GM04503 (cell line): Measurements from ENCODE around the gene SMCO4.
"Not testable (repeated sequence)": the region's sequence is repeated elsewhere in the genome, so short reads cannot be mapped to it uniquely, and the experiment has no call there.

ENCODE experiments used
- DNase-seq: peaks from one replicate; pipeline ENCODE4 v3.0.0-alpha.2; 2012; ENCODE audit warnings: low read depth

The SMCO4 gene

DNA sequence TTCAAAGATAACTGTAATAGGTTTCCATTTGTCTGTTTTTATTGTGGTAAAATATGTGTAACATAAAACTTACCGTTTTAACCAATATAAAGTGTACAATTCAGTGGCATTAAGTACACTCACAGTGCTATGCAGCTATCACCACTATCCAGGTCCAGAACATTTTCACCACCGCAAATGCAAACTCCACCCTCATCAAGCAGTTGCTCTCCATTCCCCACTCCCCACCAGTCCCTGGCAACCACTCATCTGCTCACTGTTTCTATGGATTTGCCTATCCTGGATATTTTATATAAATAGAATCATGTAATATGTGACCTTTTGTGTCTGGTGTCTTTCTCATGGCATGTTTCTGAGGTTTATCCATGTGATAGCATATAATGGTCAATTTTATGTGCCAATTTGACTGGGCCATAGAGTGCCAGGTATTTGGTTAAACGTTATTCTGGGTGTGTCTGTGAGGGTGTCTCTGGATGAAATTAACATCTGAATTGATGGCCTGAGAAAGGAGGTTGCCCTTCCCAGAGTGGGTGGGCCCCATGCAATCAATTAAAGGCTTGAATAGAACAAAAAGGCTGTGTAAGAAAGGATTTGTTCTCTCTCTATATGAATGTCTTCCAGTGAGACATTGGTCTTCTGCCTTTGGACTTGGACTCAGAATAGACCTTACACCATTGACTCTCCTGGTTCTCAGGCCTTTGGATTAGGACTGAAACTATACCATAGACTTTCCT lies 17.2 kb upstream of the SMCO4 start:
- no peak for DNase-seq

DNA sequence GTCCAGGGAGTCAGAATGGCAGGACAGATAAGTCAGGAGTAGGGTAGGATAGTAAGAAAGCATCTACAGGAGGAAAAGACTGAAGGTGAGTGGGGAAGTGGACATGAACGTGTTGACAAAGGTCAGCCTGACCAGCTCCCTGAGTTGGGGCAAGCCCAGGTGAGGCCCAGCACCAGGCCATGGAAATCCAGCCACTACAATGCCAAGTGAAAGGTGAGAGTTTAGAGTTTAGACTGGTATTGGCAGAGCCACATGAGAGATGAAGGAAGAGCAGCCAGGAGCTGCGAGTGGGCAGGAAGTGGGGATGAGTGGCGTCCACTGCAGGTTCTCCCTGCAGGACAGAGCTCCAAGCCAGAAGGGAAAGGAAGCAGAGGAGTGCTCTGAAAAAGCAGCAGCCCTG lies 16.5 kb upstream of the SMCO4 start:
- no peak for DNase-seq

DNA sequence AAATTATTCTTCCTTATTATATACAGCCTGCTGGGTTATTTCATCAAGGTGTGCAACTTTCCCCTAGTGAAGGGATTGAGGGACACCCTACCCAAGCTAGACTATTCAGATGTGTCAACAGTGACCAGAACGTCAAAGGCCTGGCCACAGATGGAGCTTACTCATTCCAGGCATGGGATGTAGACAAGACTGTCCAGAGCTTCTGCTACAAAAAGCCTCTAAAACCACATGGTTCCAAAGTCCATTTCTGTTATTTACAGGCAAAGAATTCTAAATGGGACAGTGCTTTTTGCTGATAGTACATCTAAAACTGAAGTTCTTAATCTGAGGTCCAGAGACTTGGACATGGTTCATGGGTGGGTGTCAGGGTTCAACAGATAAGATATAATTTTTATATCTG lies 9.7 kb upstream of the SMCO4 start:
- no peak for DNase-seq

DNA sequence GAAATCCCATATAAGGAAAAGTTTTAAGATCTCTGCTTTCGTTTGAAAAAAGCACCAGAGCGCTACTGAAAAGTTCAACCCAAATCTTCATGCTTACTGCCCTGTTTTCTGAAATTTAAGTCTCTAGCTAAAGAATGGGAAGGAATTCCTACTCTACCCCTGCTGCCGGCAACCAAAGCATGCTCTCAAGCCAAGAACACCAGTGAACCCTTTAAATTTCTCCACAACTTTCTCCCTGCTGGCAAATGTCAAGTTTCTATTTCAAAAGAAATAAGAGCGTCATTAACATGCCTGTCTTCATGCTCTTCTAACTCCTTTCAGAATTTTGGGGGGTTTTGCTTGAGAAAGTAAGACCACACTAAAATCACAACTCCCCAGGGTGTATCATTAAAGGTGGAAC lies 6.8 kb upstream of the SMCO4 start:
- DNase-seq = no peak

DNA sequence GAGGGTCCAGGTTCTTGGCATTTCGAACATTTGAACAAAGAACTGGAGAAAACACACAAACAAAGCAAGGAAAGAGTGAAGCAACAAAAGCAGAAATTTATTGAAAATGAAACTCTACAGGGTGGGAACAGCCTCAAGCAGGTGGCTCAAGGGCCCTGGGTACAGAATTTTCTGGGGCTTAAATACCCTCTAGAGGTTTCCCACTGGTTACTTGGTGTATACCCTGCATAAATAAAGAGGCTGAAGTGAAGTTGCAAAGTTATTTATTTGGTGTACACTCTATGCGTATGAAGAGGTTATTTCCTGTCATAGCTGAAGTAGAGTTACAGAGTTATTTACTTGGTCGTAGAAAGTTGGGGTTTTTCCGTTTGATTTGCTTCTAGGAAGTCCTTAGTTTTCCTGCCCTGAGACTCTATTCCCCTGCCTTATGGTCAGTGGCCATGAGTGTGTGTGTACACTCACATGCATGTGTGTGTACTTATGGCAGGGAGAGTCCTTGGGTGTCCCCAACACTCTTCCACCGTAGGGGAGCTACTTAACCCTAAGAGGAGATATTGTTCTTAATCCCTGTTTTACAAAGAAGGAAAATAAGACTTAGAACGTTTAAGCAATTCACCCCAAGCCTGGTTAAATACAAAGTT lies 5.6 kb upstream of the SMCO4 start:
- no peak for DNase-seq

DNA sequence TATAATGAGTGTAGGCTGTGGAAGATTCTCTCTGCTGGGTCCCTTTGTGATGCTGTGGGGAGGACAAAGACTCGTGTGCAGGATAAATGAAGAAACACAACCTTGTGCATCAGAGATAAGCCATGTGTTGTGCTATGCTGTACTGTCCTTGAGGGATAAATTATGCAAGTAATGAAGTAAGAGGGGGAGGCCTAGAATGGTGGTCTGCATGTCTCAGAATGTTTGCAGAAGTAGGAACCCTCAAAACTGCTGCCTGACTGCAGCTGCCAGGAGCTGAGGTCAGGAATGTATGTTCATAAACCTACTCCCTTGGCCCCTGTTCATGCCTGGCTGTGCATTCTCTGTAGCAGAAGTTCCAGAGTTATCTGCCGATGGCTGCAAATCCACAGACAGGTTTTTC lies 4.6 kb upstream of the SMCO4 start:
- no peak for DNase-seq

DNA sequence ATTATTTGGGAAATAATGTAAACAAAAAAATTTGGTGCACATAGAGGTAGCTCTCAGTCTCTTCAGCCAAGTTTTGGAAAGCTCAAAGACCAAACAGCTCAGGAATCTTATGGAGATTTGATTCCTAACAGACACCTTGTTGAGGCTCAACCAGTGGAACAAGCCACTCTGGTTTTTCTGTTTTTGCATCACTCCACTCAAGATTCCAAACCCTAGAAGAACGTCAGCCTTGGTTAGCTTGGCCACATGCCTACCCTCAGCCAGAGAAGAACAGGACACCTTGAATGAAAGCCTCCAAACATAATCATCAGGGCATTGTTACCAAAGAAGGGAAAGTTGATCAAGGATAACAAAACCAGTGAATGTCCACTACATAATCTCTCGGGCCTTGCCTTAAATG lies 3.8 kb upstream of the SMCO4 start:
- no peak for DNase-seq

- DNase-seq = no peak
Measured at GRCh38 chr11:93545566-93545965, 2.4 kb upstream of the SMCO4 start.

GRCh38 chr11:93542811-93543229 lies 371 bp downstream of the SMCO4 start:
- DNase-seq = no peak

- DNase-seq = no peak
Measured at GRCh38 chr11:93541884-93542810, 1.0 kb downstream of the SMCO4 start.

DNA sequence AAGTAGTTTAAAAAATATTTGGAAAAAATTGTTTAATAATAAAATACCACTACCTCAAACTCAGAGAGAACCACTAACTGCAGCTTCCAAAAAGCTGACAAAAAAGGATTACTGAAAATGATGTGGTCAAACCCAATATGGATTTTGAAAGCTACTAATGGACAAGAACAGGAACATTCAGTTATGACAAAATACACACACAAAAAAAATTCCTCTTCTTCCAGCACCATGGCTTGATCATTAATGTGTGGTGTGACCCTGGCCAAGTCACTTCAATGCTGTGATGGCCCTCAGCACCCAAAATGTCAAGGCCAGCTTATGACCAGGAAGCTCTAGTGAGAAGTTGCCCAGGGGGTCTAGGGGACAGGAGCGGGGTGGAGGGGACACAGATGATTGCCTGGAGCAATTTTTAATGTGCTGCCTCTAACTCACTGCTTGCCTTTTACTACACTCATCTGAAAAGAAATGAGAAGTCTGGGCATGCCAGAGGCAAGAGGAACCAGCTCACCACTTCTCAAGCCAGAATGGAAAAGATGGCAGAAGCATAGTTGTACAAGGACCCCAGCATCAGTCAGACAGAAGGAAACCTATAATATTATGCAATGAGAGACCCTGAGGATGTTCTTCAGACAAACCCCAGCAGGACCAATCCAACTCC lies 2.2 kb downstream of the SMCO4 start:
- no peak for DNase-seq

DNA sequence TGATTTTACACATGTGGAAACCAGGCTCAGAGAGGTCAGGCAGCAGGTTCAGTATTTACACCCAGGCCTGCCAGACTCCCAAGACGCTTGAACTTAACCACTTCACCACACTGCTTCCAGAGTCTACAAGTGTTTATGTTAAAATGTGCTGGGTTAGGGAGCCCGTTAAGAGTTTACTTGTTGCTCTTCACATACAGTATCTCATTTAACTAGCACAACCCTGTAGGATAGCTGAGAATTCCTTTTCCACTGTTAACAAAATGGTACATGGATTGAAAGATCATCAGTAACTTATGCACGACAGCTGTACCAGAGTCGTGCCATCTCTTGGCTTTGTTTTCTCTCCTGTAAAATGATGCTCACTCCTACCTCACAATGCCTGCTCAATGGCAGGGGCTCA lies 2.9 kb downstream of the SMCO4 start:
- no peak for DNase-seq

GRCh38 chr11:93537767-93538261 lies 5.4 kb downstream of the SMCO4 start:
- DNase-seq = no peak

DNA sequence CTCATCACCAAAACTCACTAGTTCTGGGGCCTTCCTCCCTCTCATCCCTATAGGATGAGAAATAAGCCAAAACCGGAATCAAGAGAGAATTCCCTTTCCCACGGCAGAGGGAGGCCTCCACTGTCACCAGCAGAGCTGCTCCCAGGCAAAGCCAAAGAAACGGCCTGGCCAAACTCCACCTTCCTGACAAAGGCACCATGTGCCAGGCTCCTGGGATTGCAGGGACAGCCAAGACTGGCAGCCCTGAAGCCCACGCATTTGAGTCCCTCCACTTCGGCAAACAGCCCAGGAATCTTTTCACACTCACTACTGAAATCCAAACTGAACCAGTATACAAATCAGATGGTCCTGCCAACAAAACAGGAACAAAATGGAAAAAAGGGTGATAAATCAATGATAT lies 6.1 kb downstream of the SMCO4 start:
- DNase-seq = no peak

DNA sequence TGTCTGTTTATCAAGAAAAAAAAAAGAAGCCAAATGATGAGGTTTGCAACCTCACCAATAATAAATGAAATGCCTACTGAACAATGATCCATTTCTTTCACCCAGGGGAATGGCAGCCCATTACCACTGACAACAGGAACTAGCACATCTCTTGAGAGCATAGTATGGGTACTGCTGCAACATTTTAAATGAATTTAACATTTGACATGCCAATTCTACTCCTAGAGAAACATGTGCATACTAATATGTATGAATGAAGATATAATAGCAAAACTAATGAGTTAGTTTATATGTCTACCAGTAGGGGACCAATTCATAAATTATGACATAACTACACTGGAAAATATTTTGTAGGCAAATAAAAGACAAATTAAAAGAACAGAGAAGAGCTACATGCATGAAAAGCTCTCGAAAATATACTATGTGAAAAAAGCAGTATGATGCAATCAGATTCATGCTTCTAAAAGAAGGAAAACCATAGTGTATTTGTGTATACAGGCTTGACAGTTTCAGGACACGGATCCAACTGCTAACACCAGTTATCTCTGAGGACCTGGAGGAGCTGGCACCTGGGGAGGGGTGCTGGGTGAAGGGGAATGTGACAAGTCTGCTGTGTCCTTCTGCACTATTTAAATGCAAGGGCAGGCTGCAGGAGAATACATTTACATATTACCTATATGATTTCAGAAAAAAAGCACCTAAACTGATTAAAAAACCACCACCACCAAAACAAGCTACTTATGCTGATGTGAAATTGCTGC lies 6.9 kb downstream of the SMCO4 start:
- DNase-seq = no peak

- not testable (repeated sequence) for DNase-seq
Measured at GRCh38 chr11:93535578-93535977, 7.6 kb downstream of the SMCO4 start.

GRCh38 chr11:93532806-93533205 lies 10.4 kb downstream of the SMCO4 start:
- no peak for DNase-seq

DNA sequence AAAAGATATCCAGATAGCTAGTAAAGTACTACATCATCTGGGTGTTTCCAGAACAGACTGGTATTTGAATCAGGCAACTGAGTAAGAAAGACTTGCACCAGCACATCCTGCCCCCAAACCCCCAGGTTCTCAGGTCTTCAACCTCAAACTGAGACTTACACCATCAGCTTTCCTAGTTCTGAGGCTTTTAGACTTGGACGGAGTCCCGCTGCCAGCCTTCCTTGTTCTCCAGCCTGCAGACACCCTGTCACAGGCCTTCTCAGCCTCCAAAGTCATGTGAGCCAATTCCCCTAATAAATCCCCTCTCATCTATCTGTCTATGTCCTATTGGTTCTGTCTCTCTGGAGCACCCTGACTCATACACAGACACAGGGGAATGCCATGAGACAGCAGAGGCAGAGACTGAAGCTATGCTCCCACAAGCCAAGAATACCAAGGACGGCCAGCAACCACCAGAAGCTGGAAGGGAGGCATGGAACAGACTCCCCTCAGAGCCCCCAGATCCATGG lies 10.9 kb downstream of the SMCO4 start:
- no peak for DNase-seq

GRCh38 chr11:93530468-93530826 lies 12.7 kb downstream of the SMCO4 start:
- DNase-seq = no peak

GRCh38 chr11:93529707-93530467 lies 13.3 kb downstream of the SMCO4 start:
- DNase-seq = no peak
